GM10266 (cell line): ENCODE data around the gene DGCR2.
"Not testable (repeated sequence)": the region's sequence is repeated elsewhere in the genome, so short reads cannot be mapped to it uniquely, and the experiment has no call there.

Experiments
- DNase-seq: peaks from one replicate; pipeline ENCODE4 v3.0.0; 2012; ENCODE audit errors: extremely low spot score
- TF ChIP-seq, protein P1 (sequence below): IDR thresholded peaks from 2 replicates; pipeline ENCODE4 v1.5.1; 2012; ENCODE audit warnings: mild to moderate bottlenecking, low read depth; ENCODE audit not compliant: control insufficient read depth, insufficient read depth; ENCODE audit errors: missing control alignments

Gene DGCR2

GRCh38 chr22:19016081-19016766, 106.0 kb downstream of the DGCR2 start:
- TF ChIP-seq, protein P1, sequence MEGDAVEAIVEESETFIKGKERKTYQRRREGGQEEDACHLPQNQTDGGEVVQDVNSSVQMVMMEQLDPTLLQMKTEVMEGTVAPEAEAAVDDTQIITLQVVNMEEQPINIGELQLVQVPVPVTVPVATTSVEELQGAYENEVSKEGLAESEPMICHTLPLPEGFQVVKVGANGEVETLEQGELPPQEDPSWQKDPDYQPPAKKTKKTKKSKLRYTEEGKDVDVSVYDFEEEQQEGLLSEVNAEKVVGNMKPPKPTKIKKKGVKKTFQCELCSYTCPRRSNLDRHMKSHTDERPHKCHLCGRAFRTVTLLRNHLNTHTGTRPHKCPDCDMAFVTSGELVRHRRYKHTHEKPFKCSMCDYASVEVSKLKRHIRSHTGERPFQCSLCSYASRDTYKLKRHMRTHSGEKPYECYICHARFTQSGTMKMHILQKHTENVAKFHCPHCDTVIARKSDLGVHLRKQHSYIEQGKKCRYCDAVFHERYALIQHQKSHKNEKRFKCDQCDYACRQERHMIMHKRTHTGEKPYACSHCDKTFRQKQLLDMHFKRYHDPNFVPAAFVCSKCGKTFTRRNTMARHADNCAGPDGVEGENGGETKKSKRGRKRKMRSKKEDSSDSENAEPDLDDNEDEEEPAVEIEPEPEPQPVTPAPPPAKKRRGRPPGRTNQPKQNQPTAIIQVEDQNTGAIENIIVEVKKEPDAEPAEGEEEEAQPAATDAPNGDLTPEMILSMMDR, result no peak

DNA sequence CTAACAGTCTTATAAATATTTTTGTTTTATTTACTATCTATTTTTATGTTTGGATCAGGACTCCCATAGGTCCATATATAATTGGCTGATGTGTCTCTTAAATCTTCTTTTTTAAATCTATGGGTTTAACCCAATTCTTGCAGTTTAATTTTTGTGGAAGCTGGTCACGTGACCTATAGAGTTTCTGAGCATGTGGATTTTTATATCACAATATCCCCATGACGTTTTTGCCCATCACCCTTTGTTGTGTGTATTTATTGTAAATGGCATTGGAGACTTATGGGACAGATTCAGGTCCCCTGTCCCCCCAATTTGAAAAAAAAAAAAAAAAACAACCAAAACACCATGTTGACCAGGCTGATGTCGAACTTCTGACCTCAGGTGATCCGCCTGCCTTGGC, 107.3 kb downstream of the DGCR2 start:
- TF ChIP-seq, protein P1, result no peak

More at GRCh38 chr22:19016081-19016766, 106.0 kb downstream of the DGCR2 start:
- DNase-seq, result no peak

GRCh38 chr22:19013881-19014598, 108.2 kb downstream of the DGCR2 start:
- DNase-seq, result not testable (repeated sequence)

More for the DNA sequence above, 107.3 kb downstream of the DGCR2 start:
- no peak for DNase-seq

GRCh38 chr22:19013411-19013810, 108.8 kb downstream of the DGCR2 start:
- DNase-seq, result not testable (repeated sequence)

DNA sequence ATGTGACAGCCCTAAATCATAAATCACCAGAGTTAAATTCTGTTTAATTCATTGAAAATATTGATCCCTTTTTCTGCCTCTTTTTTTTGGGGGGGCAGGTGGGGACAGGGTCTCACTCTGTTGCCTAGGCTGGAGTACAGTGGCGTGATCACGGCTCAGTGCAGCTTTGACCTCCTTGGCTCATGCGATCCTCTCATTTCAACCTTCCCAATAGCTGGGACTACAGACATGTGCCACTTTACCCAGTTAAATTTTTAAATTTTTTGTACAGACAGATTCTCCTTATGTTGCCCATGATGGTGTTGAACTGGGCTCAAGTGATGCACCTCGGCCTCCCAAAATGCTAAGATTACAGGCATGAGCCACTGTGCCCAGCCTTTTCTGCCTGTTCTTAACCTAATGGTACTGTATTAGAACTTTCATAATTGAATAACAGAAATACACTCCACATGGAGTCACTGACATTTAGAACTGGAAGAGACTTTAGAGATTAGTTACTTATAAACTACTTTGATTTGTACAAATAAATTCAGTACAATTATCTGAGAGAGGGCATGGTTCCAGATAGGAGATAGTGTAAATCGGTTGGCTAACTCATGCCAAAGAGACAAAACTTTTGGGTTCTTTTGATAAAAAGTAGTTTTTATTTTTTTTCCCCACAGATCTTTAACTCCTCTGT, 109.8 kb downstream of the DGCR2 start:
- DNase-seq, result no peak
- TF ChIP-seq, protein P1, result no peak

GRCh38 chr22:19011611-19012010, 110.6 kb downstream of the DGCR2 start:
- not testable (repeated sequence) for DNase-seq

DNA sequence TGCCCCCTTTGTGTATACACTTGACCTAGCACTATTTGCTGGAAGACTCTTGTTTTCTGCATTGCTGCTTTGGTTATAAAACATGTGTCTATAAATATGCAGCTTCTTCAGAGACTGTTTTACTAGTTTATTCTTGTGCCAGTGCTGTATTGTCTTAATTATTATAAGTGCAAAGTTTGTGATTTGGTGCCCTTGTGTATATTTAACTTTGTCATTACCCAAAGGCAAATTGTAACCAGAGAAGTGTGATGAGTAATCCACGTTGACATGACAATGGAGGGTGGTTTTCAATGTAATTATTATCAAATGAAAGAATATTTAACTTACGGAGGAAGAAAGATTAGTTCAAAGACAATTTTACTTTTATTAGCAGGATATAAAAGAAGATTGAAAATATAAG, 111.1 kb downstream of the DGCR2 start:
- TF ChIP-seq, protein P1, result no peak
- no peak for DNase-seq

DNA sequence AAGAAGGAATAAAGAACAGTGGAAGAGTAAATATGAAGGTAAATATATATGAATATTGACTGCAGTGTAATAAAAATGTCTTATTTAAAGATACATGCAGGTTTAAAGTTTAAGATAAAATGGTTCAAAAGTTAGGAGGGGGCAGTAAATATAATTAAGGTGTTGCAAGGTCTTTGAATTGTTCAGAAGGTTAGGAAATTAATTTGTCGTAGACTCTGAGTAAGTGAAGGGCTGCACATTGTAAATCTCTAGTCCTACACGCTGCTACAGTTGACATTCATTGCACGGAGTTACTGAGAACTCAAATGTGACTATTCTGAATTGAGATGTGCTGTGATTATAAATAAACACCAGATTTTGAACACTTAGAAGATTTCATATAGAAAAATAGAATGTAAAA, 116.3 kb downstream of the DGCR2 start:
- TF ChIP-seq, protein P1, result no peak

More for the DNA sequence above, 116.3 kb downstream of the DGCR2 start:
- no peak for DNase-seq
